Neutrophil (primary cell): ENCODE data around the gene RIMS1.

Experiments
- H3K27ac ChIP-seq: fragments of 200-600 bp; sonication (generic); 2 replicates; pipeline ENCODE4 v1.5.1; 2016; ENCODE audit warnings: mild to moderate bottlenecking, moderate library complexity
- H3K27me3 ChIP-seq: fragments of 200-600 bp; sonication (generic); 2 replicates; pipeline ENCODE4 v1.6.0; 2016; ENCODE audit warnings: mild to moderate bottlenecking
- H3K36me3 ChIP-seq: fragments of 200-600 bp; sonication (generic); 2 replicates; pipeline ENCODE4 v1.5.1; 2017
- H3K4me1 ChIP-seq, 2 experiments: fragments of 200-600 bp in 1 of 2; sonication (generic) in 1 of 2; 1 replicate in 1 of 2; 2 replicates in 1 of 2; pipeline versions ENCODE4 v1.5.1 to v1.6.1; 2013 to 2016; ENCODE audit warnings: low read depth in 1 of 2, low read length in 1 of 2, mild to moderate bottlenecking in 1 of 2, moderate library complexity in 1 of 2; ENCODE audit not compliant: control insufficient read depth in 1 of 2, insufficient read depth in 1 of 2
- H3K4me3 ChIP-seq, 2 experiments: fragments of 200-600 bp in 1 of 2; sonication (generic) in 1 of 2; 1 replicate in 1 of 2; 2 replicates in 1 of 2; pipeline ENCODE4 v1.5.1; 2013 to 2016; ENCODE audit warnings: low read depth in 1 of 2, low read length in 1 of 2, mild to moderate bottlenecking in 1 of 2, moderate library complexity in 1 of 2
- H3K9me3 ChIP-seq: fragments of 200-600 bp; sonication (generic); 2 replicates; pipeline ENCODE4 v1.5.1; 2016
- TF ChIP-seq, protein P1 (sequence below): fragments of 200-600 bp; sonication (generic); IDR thresholded peaks from 2 replicates; pipeline ENCODE4 v1.5.1; 2016; ENCODE audit warnings: antibody characterized with exemption

Gene RIMS1

DNA sequence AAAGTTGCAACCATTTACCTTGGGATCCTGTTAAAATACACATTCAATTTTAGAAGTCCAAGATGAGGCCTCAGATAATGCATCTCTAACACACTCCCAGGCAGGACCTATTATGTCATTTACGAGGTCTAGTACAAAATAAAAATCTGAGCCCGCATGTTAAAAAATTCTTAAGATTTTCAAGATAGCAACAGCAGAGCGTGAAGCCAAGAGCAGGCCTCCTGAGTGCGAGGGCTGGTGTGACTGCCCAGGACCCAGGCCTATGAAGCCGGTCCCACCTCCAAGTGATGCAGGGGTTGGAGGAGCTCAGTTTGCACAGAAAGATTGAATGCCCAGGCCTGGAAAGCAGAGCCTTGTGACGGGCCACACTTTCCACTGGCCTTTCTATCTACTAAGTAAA lies 524.4 kb downstream of the RIMS1 start:
- Histone ChIP-seq H3K4me1 (no peaks in the 10 kb centered on the region), H3K36me3 (no peaks in the 10 kb centered on the region), H3K9me3 (no peaks in the 10 kb centered on the region), H3K27ac (no peak overlapping the region), H3K4me3 (no peak overlapping the region), H3K27me3 (peaks cover 6% of the 10 kb centered on the region)
- TF ChIP-seq, protein P1, sequence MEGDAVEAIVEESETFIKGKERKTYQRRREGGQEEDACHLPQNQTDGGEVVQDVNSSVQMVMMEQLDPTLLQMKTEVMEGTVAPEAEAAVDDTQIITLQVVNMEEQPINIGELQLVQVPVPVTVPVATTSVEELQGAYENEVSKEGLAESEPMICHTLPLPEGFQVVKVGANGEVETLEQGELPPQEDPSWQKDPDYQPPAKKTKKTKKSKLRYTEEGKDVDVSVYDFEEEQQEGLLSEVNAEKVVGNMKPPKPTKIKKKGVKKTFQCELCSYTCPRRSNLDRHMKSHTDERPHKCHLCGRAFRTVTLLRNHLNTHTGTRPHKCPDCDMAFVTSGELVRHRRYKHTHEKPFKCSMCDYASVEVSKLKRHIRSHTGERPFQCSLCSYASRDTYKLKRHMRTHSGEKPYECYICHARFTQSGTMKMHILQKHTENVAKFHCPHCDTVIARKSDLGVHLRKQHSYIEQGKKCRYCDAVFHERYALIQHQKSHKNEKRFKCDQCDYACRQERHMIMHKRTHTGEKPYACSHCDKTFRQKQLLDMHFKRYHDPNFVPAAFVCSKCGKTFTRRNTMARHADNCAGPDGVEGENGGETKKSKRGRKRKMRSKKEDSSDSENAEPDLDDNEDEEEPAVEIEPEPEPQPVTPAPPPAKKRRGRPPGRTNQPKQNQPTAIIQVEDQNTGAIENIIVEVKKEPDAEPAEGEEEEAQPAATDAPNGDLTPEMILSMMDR = no peak

DNA sequence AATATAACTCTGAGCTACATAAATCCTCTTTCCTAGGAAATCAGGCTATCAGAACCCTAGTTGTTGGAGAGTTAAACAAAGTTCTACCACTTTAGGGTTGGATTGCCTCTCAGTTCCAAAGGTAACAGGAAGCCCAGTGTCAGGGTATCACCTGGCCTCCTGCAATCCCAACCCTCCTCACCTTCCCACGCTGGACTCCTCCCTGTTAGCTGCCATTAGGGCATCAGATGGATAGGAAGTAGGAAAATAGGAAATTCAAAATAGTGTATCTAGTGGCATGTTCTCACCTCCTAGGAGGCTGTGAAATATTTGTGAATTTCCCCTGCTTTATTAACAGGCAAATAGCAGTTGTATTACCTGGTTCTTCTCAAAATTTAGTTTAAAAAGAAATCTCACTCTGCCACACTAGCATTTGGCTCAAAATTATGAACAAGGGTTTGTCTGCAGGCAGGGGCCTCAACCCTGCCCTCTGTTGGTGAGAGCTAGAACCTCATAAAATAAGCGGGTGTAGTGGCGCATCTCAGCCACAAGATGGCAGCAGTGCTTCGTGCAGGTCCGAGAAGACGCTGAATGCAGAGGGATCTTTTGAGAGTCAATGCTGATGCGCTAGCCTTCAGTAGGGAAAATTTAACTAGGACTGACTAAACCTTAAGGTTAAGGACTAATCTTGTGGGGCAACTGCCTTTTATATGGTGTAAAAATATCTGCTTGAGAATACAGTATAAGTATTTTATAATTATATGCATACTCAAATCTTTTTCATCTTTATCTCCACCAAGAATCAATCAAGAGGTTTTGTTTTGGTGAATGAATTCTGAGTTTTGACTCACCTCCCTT lies 525.7 kb downstream of the RIMS1 start:
- Histone ChIP-seq H3K36me3 (no peaks in the 10 kb centered on the region), H3K9me3 (no peaks in the 10 kb centered on the region), H3K27me3 (peaks cover 12% of the 10 kb centered on the region), H3K4me1 (no peaks in the 10 kb centered on the region), H3K27ac (no peak overlapping the region), H3K4me3 (no peak overlapping the region)
- TF ChIP-seq, protein P1 = peak; percentile 99

DNA sequence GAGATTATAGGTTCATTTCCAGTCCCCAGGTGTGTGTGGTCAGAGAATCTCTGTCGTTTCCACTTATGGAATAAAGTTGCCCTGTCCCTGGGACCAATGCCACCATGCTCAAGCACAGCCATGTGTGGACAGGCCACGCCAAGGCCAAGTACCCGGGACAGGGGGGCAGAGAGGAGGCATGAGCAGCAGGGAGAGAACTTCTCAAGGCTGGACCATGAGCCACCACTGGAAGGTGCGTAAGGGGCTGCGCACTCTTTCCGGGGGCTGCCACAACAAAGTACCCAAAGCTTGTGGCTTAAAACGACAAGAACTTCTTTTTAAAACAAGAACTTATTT lies 526.3 kb downstream of the RIMS1 start:
- Histone ChIP-seq H3K4me1 (no peaks in the 10 kb centered on the region), H3K27ac (no peak overlapping the region), H3K27me3 (peaks cover 12% of the 10 kb centered on the region), H3K4me3 (no peak overlapping the region), H3K36me3 (no peaks in the 10 kb centered on the region), H3K9me3 (no peaks in the 10 kb centered on the region)
- TF ChIP-seq, protein P1 = no peak

DNA sequence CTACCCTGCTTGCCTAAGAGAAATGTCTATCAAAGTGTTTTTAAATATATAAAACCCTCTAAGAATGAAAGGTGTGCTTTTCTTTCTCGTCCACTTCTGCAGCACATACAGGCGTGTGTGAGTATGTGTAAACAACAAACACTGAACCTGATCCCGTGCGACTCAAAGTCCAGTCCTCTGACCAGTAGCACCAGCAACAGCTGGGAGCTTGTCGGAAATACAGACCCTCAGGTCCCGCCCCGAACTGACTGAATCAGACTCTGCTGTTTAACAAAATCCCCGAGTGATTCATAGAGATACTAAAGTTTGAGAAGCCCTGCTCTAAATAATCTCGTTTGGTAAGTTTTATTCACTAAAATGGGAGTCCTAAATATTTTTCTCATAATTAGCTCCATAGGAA lies 527.5 kb downstream of the RIMS1 start:
- TF ChIP-seq, protein P1 = no peak
- Histone ChIP-seq H3K4me1 (no peaks in the 10 kb centered on the region), H3K4me3 (no peak overlapping the region), H3K27me3 (peaks cover 12% of the 10 kb centered on the region), H3K27ac (no peak overlapping the region), H3K9me3 (no peaks in the 10 kb centered on the region), H3K36me3 (no peaks in the 10 kb centered on the region)

DNA sequence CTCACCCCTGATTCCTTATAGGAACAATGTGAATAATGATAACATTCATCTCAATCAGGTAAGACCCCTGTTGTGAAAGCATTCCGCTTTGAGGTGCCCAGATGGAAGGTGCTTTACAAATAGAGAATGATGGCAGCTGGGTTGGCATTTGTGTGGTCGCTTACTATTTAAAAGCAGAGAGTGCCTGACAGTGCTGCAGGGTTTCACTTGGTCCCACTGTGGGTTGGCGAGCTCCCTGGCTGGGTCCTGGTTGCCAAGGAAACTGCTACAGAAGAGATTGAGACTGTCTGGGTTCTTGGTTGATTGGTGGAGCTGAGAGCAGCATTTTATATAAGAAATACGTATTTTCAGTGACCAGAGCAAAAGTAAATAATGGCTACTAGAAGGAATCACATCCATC lies 528.3 kb downstream of the RIMS1 start:
- Histone ChIP-seq H3K27ac (no peak overlapping the region), H3K36me3 (no peaks in the 10 kb centered on the region), H3K4me3 (no peak overlapping the region), H3K27me3 (peaks cover 12% of the 10 kb centered on the region), H3K9me3 (no peaks in the 10 kb centered on the region), H3K4me1 (no peaks in the 10 kb centered on the region)
- TF ChIP-seq, protein P1 = no peak
